ENCODE data around the gene CNTRL.
"Not testable (repeated sequence)": the region's sequence is repeated elsewhere in the genome, so short reads cannot be mapped to it uniquely, and the experiment has no call there.

DNA sequence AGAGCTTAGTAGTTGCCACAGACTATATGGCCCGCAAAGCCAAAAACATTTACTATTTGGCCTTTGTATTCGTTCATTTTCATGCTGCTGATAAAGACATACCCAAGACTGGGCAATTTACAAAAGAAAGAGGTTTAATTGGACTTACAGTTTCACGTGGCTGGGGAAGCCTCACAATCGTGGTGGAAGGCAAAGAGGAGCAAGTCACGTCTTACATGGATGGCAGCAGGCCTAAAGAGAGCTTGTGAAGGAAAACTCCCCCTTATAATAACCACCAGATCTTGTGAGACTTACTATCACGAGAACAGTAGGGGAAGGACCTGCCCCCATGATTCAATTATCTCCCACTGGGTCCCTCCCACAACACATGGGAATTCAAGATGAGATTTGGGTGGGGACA lies 16.0 kb downstream of the CNTRL start:
- TF ChIP-seq, protein P1, sequence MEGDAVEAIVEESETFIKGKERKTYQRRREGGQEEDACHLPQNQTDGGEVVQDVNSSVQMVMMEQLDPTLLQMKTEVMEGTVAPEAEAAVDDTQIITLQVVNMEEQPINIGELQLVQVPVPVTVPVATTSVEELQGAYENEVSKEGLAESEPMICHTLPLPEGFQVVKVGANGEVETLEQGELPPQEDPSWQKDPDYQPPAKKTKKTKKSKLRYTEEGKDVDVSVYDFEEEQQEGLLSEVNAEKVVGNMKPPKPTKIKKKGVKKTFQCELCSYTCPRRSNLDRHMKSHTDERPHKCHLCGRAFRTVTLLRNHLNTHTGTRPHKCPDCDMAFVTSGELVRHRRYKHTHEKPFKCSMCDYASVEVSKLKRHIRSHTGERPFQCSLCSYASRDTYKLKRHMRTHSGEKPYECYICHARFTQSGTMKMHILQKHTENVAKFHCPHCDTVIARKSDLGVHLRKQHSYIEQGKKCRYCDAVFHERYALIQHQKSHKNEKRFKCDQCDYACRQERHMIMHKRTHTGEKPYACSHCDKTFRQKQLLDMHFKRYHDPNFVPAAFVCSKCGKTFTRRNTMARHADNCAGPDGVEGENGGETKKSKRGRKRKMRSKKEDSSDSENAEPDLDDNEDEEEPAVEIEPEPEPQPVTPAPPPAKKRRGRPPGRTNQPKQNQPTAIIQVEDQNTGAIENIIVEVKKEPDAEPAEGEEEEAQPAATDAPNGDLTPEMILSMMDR (IDR thresholded peaks at IDR 0.05 in 8 of 11, conservative IDR thresholded peaks at IDR 0.05 in 3 of 11), result not testable (repeated sequence)
- not testable (repeated sequence) for TF ChIP-seq POLR2A, POLR2AphosphoS5 (IDR thresholded peaks at IDR 0.05)
